ENCODE results near the gene TEX54.
"Not testable (repeated sequence)": the region's sequence is repeated elsewhere in the genome, so short reads cannot be mapped to it uniquely, and the experiment has no call there.

Gene TEX54

GRCh38 chr11:62876712-62877111 lies 44.1 kb upstream of the TEX54 start:
- Histone ChIP-seq H3K9ac (ENCODE audit: insufficient read length, low read depth) (no peak overlapping the region), H3K9me3 (ENCODE audit: insufficient read depth, low read length) (no peaks in the 10 kb centered on the region), H3K4me3 (ENCODE audit: insufficient read length, low read depth) (no peak overlapping the region), H3K27me3 (ENCODE audit: insufficient read depth, insufficient read length) (no peaks in the 10 kb centered on the region), H3K36me3 (ENCODE audit: insufficient read depth, insufficient read length, low read length) (peaks cover 83% of the 10 kb centered on the region), H3K4me1 (ENCODE audit: insufficient read depth, insufficient read length) (peaks cover 7% of the 10 kb centered on the region)
- DNase-seq (ENCODE audit: low read depth, low spot score): no peak
- TF ChIP-seq SUZ12 (IDR thresholded peaks at IDR 0.05; ENCODE audit: extremely low read depth, insufficient read depth, insufficient read length) (no peak), ZNF274 (IDR thresholded peaks at IDR 0.05; ENCODE audit: low read depth, low read length) (no peak), YY1 (IDR thresholded peaks at IDR 0.05; ENCODE audit: insufficient read depth, insufficient read length) (no peak)

- Histone ChIP-seq H3K36me3 (ENCODE audit: insufficient read depth, insufficient read length, low read length) (peaks cover 86% of the 10 kb centered on the region), H3K9ac (ENCODE audit: insufficient read length, low read depth) (no peak overlapping the region)
Measured at GRCh38 chr11:62875698-62876478, 43.2 kb upstream of the TEX54 start.

GRCh38 chr11:62874851-62875250 lies 42.2 kb upstream of the TEX54 start:
- DNase-seq (ENCODE audit: low read depth, low spot score): no peak
- no peaks in the 10 kb centered on the region for H3K9me3 ChIP-seq (ENCODE audit: insufficient read depth, low read length)
- peaks cover 5% of the 10 kb centered on the region for H3K4me1 ChIP-seq (ENCODE audit: insufficient read depth, insufficient read length)
- H3K4me3 ChIP-seq (ENCODE audit: insufficient read length, low read depth): no peak overlapping the region
- H3K27me3 ChIP-seq (ENCODE audit: insufficient read depth, insufficient read length): no peaks in the 10 kb centered on the region
- H3K9ac ChIP-seq (ENCODE audit: insufficient read length, low read depth): no peak overlapping the region
- peaks cover 90% of the 10 kb centered on the region for H3K36me3 ChIP-seq (ENCODE audit: insufficient read depth, insufficient read length, low read length)
- no peak for TF ChIP-seq ZNF274 (IDR thresholded peaks at IDR 0.05; ENCODE audit: low read depth, low read length)
- TF ChIP-seq YY1 (IDR thresholded peaks at IDR 0.05; ENCODE audit: insufficient read depth, insufficient read length): no peak
- no peak for TF ChIP-seq SUZ12 (IDR thresholded peaks at IDR 0.05; ENCODE audit: extremely low read depth, insufficient read depth, insufficient read length)

More at GRCh38 chr11:62875698-62876478, 43.2 kb upstream of the TEX54 start:
- no peaks in the 10 kb centered on the region for H3K9me3 ChIP-seq (ENCODE audit: insufficient read depth, low read length)
- TF ChIP-seq YY1 (IDR thresholded peaks at IDR 0.05; ENCODE audit: insufficient read depth, insufficient read length) (no peak), ZNF274 (IDR thresholded peaks at IDR 0.05; ENCODE audit: low read depth, low read length) (no peak), SUZ12 (IDR thresholded peaks at IDR 0.05; ENCODE audit: extremely low read depth, insufficient read depth, insufficient read length) (no peak)
- H3K27me3 ChIP-seq (ENCODE audit: insufficient read depth, insufficient read length): no peaks in the 10 kb centered on the region
- DNase-seq (ENCODE audit: low read depth, low spot score): no peak
- no peak overlapping the region for H3K4me3 ChIP-seq (ENCODE audit: insufficient read length, low read depth)
- H3K4me1 ChIP-seq (ENCODE audit: insufficient read depth, insufficient read length): peaks cover 7% of the 10 kb centered on the region

- Histone ChIP-seq H3K4me3 (ENCODE audit: insufficient read length, low read depth) (no peak overlapping the region), H3K27me3 (ENCODE audit: insufficient read depth, insufficient read length) (no peaks in the 10 kb centered on the region), H3K4me1 (ENCODE audit: insufficient read depth, insufficient read length) (peaks cover 12% of the 10 kb centered on the region), H3K9ac (ENCODE audit: insufficient read length, low read depth) (no peak overlapping the region), H3K9me3 (ENCODE audit: insufficient read depth, low read length) (no peaks in the 10 kb centered on the region), H3K36me3 (ENCODE audit: insufficient read depth, insufficient read length, low read length) (peaks cover 70% of the 10 kb centered on the region)
- TF ChIP-seq ZNF274 (IDR thresholded peaks at IDR 0.05; ENCODE audit: low read depth, low read length): no peak
- no peak for TF ChIP-seq YY1 (IDR thresholded peaks at IDR 0.05; ENCODE audit: insufficient read depth, insufficient read length)
- no peak for TF ChIP-seq SUZ12 (IDR thresholded peaks at IDR 0.05; ENCODE audit: extremely low read depth, insufficient read depth, insufficient read length)
- no peak for DNase-seq (ENCODE audit: low read depth, low spot score)
Measured at GRCh38 chr11:62865635-62866034, 33.0 kb upstream of the TEX54 start.

- no peak for DNase-seq (ENCODE audit: low read depth, low spot score)
- Histone ChIP-seq H3K9ac (ENCODE audit: insufficient read length, low read depth) (no peak overlapping the region), H3K4me1 (ENCODE audit: insufficient read depth, insufficient read length) (peaks cover 12% of the 10 kb centered on the region), H3K9me3 (ENCODE audit: insufficient read depth, low read length) (no peaks in the 10 kb centered on the region), H3K27me3 (ENCODE audit: insufficient read depth, insufficient read length) (no peaks in the 10 kb centered on the region), H3K4me3 (ENCODE audit: insufficient read length, low read depth) (no peak overlapping the region), H3K36me3 (ENCODE audit: insufficient read depth, insufficient read length, low read length) (peaks cover 72% of the 10 kb centered on the region)
- TF ChIP-seq YY1 (IDR thresholded peaks at IDR 0.05; ENCODE audit: insufficient read depth, insufficient read length) (no peak), SUZ12 (IDR thresholded peaks at IDR 0.05; ENCODE audit: extremely low read depth, insufficient read depth, insufficient read length) (no peak), ZNF274 (IDR thresholded peaks at IDR 0.05; ENCODE audit: low read depth, low read length) (no peak)
Measured at GRCh38 chr11:62863687-62864335, 31.2 kb upstream of the TEX54 start.

GRCh38 chr11:62861564-62862192 lies 29.0 kb upstream of the TEX54 start:
- not testable (repeated sequence) for H3K9me3 ChIP-seq (ENCODE audit: insufficient read depth, low read length); H3K27me3 ChIP-seq (ENCODE audit: insufficient read depth, insufficient read length); H3K4me3 ChIP-seq (ENCODE audit: insufficient read length, low read depth); DNase-seq (ENCODE audit: low read depth, low spot score)
- peaks cover 60% of the 10 kb centered on the region for H3K36me3 ChIP-seq (ENCODE audit: insufficient read depth, insufficient read length, low read length)
- H3K9ac ChIP-seq (ENCODE audit: insufficient read length, low read depth): peak overlapping the region; percentile 59
- H3K4me1 ChIP-seq (ENCODE audit: insufficient read depth, insufficient read length): peaks cover 12% of the 10 kb centered on the region
